Measurements from ENCODE around the gene RAI14. TPM values are rescaled to one million over a fixed set of nuclear protein-coding genes. Genes with fewer than 3 reads are reported as not detected.

RAI14 gene
- total RNA-seq, 4 donors from 2014 or later, result 24.2 to 40.1 (median 28.0) TPM

GRCh38 chr5:34660444-34660843 is 4.3 kb downstream of the RAI14 start:
- TF ChIP-seq POLR2AphosphoS5 (IDR thresholded peaks at IDR 0.05) (no peak), EP300 (IDR thresholded peaks at IDR 0.05) (no peak), POLR2A (IDR thresholded peaks at IDR 0.05) (no peak)
- TF ChIP-seq, protein P1, sequence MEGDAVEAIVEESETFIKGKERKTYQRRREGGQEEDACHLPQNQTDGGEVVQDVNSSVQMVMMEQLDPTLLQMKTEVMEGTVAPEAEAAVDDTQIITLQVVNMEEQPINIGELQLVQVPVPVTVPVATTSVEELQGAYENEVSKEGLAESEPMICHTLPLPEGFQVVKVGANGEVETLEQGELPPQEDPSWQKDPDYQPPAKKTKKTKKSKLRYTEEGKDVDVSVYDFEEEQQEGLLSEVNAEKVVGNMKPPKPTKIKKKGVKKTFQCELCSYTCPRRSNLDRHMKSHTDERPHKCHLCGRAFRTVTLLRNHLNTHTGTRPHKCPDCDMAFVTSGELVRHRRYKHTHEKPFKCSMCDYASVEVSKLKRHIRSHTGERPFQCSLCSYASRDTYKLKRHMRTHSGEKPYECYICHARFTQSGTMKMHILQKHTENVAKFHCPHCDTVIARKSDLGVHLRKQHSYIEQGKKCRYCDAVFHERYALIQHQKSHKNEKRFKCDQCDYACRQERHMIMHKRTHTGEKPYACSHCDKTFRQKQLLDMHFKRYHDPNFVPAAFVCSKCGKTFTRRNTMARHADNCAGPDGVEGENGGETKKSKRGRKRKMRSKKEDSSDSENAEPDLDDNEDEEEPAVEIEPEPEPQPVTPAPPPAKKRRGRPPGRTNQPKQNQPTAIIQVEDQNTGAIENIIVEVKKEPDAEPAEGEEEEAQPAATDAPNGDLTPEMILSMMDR (IDR thresholded peaks at IDR 0.05), result no peak
- 92% methylated on average over 4 of the region's 4 CpGs for WGBS
- DNase-seq (ENCODE audit: low spot score in 2 of 2), result no peak
- Histone ChIP-seq H3K9me3 (no peaks in the 10 kb centered on the region), H3K27me3 (no peaks in the 10 kb centered on the region), H3K27ac (no peak overlapping the region), H3K36me3 (no peaks in the 10 kb centered on the region), H3K4me1 (peaks cover 20% of the 10 kb centered on the region), H3K4me3 (no peak overlapping the region)

DNA sequence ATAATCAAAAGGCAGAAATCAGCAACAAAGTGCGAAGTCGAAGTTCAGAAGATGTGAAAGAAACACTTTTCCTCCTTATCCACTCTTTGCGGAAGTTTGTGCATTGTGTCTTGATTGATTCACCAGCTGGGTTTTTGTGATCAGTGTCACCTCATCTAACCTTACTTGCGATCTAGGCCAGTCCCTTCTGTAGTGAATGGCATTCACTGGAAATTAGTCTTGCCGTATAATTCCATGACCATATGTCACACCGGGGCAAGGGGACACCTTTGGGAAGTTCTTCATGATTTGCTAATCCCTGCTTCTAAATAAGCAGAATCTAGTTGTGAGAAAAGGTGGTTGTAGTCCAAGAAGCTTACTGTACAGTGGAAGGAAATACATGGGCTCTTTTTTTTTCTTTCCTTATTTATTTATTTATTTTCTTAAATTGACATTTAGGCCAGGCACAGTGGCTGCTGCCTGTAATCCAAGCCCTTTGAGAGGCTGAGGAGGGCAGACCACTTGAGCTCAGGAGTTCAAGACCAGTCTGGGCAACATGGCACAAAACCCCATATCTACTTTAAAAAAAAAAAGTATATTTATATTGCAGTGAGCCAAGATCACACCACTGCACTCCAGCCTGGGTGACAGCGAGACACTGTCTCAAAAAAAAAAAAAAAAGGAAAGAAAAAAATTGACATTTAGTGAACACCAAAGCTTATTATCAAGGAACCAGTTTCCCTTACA is 7.8 kb downstream of the RAI14 start:
- H3K4me3 ChIP-seq, result no peak overlapping the region
- WGBS, result 86% methylated on average over 7 of the region's 7 CpGs
- H3K27ac ChIP-seq, result no peak overlapping the region
- H3K36me3 ChIP-seq, result no peaks in the 10 kb centered on the region
- TF ChIP-seq, protein P1 (IDR thresholded peaks at IDR 0.05), result no peak
- TF ChIP-seq POLR2A (IDR thresholded peaks at IDR 0.05), result no peak
- no peak for TF ChIP-seq POLR2AphosphoS5 (IDR thresholded peaks at IDR 0.05)
- TF ChIP-seq EP300 (IDR thresholded peaks at IDR 0.05), result no peak
- no peak for DNase-seq (ENCODE audit: low spot score in 2 of 2)
- H3K9me3 ChIP-seq, result no peaks in the 10 kb centered on the region
- H3K27me3 ChIP-seq, result no peaks in the 10 kb centered on the region
- H3K4me1 ChIP-seq, result no peaks in the 10 kb centered on the region

DNA sequence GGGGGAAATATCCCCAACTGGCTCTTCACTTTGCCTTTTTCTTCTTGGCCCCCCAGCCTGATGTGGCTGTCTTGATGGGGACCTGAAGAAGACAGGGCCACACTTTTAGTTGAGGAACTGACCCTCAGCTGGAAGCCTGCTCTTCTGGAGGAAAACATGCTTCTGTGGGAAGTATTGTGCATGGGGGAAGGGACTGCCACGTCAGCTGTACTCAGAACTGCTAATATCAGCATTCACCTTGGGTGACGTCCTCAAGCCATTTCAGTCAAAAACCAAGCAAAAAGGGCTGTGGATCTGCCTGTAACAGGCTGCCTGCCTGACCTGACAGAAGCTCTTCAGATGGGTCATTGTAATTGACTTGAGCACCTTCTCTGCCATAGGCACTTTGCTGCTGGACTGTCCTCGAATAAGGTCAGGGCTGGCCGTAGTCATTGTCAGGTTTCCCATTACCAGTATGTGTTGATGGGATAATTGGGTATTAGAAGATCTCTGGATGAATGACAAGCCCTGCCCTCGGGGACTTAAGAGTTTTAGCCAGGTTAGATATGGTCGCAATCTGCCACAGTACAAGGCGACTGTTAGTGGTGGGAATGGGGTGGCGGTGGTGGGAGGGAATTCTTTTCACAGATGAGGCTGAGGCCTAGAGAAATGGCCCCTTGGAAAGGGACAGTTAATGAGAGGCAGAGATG is 10.4 kb downstream of the RAI14 start:
- TF ChIP-seq EP300 (IDR thresholded peaks at IDR 0.05), result no peak
- TF ChIP-seq, protein P1 (IDR thresholded peaks at IDR 0.05), result no peak
- no peak for TF ChIP-seq POLR2A (IDR thresholded peaks at IDR 0.05)
- no peak for TF ChIP-seq POLR2AphosphoS5 (IDR thresholded peaks at IDR 0.05)
- WGBS, result 96% methylated on average over 6 of the region's 8 CpGs
- Histone ChIP-seq H3K9me3 (no peaks in the 10 kb centered on the region), H3K36me3 (no peaks in the 10 kb centered on the region), H3K4me1 (no peaks in the 10 kb centered on the region), H3K4me3 (no peak overlapping the region), H3K27ac (no peak overlapping the region), H3K27me3 (no peaks in the 10 kb centered on the region)
- no peak for DNase-seq (ENCODE audit: low spot score in 2 of 2)

DNA sequence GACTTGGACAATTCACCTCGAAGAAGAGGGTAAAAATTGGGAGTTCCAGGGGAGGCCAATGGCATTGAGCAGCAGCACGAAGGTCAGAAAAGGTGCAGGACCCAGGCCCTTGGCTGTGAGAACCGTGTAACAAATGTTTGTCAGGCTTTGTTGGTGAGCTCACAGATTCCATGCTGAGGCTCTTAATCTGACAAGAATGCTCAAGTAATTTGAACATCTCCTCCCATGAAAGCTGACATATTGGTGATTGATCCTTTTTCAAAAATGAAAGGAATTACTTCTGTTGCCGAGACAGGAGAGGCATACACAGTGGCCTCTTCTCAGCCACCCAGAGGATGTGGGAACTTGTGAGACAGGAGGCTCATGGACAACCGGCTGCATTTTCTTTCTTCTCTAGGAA is 11.6 kb downstream of the RAI14 start:
- Histone ChIP-seq H3K9me3 (no peaks in the 10 kb centered on the region), H3K4me3 (no peak overlapping the region), H3K4me1 (no peaks in the 10 kb centered on the region), H3K27ac (no peak overlapping the region), H3K27me3 (no peaks in the 10 kb centered on the region), H3K36me3 (no peaks in the 10 kb centered on the region)
- TF ChIP-seq, protein P1 (IDR thresholded peaks at IDR 0.05), result no peak
- DNase-seq (ENCODE audit: low spot score in 2 of 2), result no peak
- WGBS, result 82% methylated on average over 5 of the region's 5 CpGs

DNA sequence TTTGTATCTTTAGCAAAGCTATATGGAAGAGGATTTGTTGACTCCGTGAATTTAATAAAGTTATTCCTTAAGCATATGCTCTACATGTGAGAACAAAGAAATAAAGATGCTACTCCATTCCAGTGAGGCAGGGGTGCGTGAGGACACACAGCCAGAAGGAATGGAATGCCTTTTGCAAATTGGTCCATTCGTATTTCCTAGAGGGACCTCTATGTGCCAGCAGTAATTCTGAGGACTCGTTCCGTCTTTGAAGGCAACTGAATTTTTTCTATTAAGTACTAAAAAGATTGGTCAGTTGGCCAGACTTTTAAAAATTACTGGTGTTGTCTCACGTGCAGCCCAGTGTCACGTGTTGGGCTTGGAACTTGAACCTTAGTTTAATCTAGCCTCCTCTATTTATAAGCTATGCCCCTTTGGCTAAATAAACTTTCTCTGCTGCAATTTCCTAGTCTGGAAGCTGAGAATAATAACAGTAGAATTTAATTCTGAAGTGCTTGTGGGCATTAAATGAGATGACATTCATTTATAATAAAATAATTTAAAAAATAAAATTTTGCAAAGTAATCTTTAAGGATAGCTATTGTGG is 13.9 kb downstream of the RAI14 start:
- TF ChIP-seq POLR2A (IDR thresholded peaks at IDR 0.05), result no peak
- no peak for TF ChIP-seq EP300 (IDR thresholded peaks at IDR 0.05)
- no peak for TF ChIP-seq POLR2AphosphoS5 (IDR thresholded peaks at IDR 0.05)
- TF ChIP-seq, protein P1 (IDR thresholded peaks at IDR 0.05), result no peak
- no peaks in the 10 kb centered on the region for H3K27me3 ChIP-seq
- H3K27ac ChIP-seq, result no peak overlapping the region
- DNase-seq (ENCODE audit: low spot score in 2 of 2), result no peak
- 54% methylated on average over 7 of the region's 7 CpGs for WGBS
- no peak overlapping the region for H3K4me3 ChIP-seq
- no peaks in the 10 kb centered on the region for H3K9me3 ChIP-seq
- no peaks in the 10 kb centered on the region for H3K36me3 ChIP-seq
- peaks cover 8% of the 10 kb centered on the region for H3K4me1 ChIP-seq
